Epithelial cell of prostate (primary cell): ENCODE results near the gene TBC1D17.
A peak's percentile ranks its signal among the peaks of the same experiment; 100 is the strongest.

Experiments
- DNase-seq: peaks from one replicate; pipeline ENCODE4 v3.0.0-alpha.2; 2011; ENCODE audit warnings: low read depth, low spot score
- H3K27ac ChIP-seq: fragments of 450-650 bp; 2 replicates; pipeline ENCODE4 v1.5.1; 2017; ENCODE audit warnings: mild to moderate bottlenecking

TBC1D17 gene

DNA sequence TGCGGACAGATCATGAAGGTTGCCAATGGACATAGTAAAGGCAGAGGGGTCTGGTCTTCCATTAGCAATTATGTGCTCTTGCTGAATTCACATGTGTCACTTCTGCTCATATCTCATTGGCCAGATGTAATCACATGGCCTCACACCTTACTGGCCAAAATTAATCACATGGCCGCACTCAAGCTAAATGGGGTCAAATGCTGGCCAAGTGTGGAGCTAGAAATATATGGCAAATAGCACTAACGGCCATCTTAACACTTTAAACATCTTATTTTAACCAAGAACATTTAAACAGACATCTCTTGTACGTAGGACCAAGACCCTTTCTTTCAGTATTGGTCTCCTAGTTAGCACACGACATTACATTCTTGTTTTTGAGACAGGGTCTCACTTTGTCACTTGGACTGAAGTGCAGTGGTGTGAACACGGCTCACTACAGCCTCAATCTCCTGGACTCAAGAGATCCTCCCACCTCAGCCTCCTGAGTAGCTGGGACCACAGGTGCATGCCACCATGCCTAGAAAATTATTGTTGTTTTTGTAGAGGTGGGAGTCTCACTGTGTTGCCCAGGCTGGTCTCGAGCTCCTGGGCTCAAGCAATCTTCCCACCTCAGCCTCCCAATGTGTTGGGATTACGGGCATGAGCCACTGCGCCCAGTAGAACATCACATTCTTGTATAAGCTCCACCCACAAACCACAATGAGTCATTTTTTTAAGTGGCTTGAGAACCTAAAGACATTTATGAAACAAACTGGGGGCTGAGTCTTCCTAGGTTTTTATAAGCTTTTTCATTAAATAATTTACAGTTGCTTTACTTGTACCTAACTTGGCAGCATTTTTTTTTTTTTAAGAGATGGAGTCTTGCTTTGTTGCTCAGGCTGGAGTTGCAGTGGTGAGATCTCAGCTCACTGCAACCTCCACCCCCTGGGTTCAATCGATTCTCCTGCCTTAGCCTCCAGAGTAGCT lies 29.5 kb upstream of the TBC1D17 start:
- H3K27ac ChIP-seq = no peak overlapping the region
- peak; percentile 44 for DNase-seq

- no peak for DNase-seq
- no peak overlapping the region for H3K27ac ChIP-seq
Observed at GRCh38 chr19:49848938-49849337, 28.6 kb upstream of the TBC1D17 start.

DNA sequence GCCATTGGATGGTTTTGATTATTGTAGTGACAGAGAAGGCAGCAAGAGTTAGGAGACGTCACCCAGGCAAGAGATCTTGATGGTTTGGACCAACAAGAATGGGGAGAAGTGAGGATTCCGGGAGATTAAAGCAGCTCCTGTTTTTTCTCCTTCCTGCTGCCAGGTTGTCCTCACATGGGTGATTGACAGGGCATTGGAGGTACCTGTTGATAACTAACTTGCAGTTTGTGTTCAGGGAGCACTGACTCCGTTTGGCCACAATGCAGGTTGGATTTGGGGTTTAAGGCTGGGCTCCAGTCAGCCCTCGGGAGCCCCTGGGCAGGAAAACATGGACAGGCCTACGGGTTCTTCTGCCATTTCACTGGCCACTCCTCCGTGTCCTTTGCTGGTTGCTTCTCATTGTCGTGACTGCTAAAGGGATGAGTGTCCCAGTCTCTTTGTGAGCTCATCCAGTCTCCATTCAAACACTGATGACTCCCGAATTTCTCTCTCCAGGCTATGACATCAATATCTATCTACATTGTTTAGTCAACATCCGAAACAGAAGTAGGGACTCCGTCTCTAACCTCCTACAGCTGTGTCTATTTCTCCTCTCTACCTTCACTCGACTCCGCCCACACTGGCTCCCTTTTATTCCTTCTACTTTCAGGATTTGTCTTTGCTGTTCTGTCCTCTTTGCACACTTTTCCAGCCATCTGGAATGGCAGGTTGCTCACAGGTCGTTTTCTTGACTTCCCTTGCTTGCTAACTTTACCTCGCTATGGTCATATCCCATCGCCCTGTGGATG lies 27.9 kb upstream of the TBC1D17 start:
- no peak overlapping the region for H3K27ac ChIP-seq
- DNase-seq = no peak

- H3K27ac ChIP-seq = peak overlapping the region; percentile 89
- no peak for DNase-seq
Observed at GRCh38 chr19:49850221-49850486, 27.3 kb upstream of the TBC1D17 start.

DNA sequence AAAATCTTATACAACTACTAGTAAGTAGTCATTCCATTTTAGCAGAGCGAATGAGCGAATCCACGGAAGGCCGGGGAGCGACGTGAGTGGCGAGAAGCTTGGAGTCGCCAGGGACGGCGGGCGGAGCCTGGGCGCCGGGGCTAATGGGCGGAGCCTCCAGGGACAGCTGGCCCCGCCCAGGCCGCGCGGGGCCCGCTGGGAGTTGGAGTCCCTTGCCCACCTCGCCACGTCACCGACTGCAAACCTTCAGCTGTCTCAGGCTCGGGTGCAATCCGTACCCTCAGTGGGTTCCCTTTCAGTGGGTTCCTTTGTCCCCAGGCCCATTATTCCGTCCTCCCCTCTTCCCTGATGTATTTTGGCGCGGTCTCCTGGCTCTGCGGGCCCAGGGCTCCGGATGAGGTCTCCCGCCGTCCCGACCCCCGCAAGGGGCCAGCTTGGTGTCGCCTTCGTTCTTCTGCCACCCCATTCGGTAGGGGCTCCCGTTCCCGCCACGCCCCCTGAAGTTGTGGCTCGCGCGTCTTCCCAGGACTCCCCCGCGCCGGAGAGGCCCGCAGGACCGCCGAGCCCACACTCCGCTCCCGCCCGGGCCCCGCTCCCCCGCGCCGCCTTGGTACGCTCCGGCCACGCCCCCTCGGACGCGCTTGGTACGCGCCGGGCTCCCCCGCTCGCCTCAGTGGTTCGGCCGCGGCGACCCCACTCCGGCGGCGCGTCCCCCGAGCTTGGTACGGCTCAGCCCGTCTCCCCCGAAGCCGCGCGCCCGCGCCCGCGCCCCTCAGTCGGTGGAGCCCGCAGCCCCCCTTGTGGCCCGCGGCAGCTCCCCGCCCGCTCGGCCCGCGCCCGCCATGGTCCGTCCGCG lies 26.8 kb upstream of the TBC1D17 start, which contains the start of gene PTOV1:
PTOV1 (plus strand) TSS at position 673 of the 856 bp plus-strand sequence.
- peak within 1 kb of the TSS; percentile 89 for H3K27ac ChIP-seq
- DNase-seq = peak; percentile 39

DNA sequence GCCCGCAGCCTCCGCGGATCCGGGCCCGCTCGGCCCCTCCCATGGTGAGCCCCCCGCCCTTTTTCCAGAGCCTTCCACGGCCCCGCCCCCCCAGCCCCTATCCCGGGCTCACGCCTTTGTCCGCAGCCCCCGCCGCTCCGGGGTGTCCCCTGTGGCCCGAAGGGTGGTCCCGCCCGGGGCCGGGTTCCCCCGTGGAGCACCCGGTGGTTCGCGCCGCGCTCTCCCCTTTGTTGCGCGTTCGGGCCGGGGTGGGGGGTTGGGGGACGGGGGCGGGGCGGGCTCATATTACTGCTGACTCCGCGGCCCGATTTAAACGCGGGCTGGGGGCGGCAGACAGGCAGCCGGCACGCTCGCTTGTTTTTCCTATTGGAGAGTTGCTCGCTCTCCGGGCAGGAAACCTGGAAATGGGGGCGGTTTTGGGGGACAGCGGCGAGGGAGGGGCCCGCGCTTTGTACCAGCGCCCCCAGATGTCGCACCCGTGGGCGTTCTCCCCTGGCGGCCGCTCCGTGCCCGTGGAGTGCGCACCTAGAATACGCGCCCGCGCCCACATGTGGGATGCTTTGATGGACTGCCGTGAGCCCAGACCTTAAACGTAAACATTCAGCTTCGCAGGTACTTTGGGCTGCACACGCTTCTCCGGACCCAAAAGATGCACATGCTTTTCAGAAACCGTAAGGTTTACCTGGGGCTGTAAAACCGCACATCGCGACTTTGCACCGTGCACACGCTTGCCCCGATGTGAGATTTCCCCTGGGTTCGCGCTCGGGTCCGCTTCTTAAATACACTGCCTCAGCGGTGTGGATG lies 25.8 kb upstream of the TBC1D17 start:
- no peak for DNase-seq
- H3K27ac ChIP-seq = peak overlapping the region; percentile 89

DNA sequence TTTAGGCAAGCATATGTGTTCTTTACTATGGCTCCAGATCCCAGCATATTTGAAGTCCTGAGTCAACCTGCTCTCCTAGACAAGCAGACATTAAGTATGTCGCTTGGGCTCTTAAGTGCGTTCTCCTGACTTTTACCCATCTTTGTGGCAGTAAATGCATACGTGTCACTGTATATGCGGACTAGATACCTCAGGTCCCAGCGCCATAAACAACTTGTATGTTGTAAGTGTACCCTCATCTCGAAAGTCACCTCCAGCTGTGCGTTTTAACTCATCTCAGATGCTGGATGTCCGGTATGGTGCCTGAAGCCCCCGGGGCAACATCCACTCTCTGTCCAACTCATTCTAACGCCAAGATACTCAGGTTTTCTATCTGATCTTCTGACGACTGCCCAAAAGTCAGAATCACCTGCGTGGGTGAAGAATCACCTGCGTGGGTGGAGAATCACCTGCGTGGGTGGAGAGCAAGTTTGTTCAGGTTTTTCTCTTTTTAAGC lies 24.8 kb upstream of the TBC1D17 start:
- no peak overlapping the region for H3K27ac ChIP-seq

GRCh38 chr19:49853852-49854377 lies 23.6 kb upstream of the TBC1D17 start:
- DNase-seq = no peak
- H3K27ac ChIP-seq = no peak overlapping the region

More for the DNA sequence above, 24.8 kb upstream of the TBC1D17 start:
- DNase-seq = no peak

- no peak overlapping the region for H3K27ac ChIP-seq
- no peak for DNase-seq
Observed at GRCh38 chr19:49854378-49855263, 22.9 kb upstream of the TBC1D17 start.

DNA sequence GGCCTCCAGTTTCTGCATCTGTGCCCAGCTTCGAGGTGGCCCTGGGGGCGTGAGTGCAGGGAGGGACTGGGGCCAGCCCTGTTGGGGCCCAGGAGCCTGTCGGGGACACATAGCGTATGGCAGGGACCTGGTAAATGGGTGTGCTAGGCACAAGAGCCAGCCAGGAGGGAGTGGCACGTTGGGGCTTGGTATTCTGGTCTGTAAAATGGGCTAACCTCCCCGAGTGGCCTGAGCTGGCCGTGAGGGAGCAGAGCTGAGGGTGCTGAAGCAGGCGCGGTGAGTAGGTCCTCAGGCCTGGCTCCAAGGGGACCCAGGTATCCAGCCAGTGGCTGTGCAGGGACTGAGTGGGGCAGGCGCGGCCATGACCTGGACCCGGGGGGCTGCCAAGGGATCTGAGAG lies 22.2 kb upstream of the TBC1D17 start:
- H3K27ac ChIP-seq = no peak overlapping the region

GRCh38 chr19:49855676-49856573 lies 21.6 kb upstream of the TBC1D17 start:
- DNase-seq = no peak
- no peak overlapping the region for H3K27ac ChIP-seq

More for the DNA sequence above, 22.2 kb upstream of the TBC1D17 start:
- DNase-seq = no peak

GRCh38 chr19:49856574-49857021 lies 20.9 kb upstream of the TBC1D17 start:
- DNase-seq = no peak
- H3K27ac ChIP-seq = no peak overlapping the region

- no peak for DNase-seq
- H3K27ac ChIP-seq = no peak overlapping the region
Observed at GRCh38 chr19:49857061-49857837, 20.3 kb upstream of the TBC1D17 start.

- DNase-seq = no peak
- no peak overlapping the region for H3K27ac ChIP-seq
Observed at GRCh38 chr19:49857838-49858087, 19.7 kb upstream of the TBC1D17 start.

DNA sequence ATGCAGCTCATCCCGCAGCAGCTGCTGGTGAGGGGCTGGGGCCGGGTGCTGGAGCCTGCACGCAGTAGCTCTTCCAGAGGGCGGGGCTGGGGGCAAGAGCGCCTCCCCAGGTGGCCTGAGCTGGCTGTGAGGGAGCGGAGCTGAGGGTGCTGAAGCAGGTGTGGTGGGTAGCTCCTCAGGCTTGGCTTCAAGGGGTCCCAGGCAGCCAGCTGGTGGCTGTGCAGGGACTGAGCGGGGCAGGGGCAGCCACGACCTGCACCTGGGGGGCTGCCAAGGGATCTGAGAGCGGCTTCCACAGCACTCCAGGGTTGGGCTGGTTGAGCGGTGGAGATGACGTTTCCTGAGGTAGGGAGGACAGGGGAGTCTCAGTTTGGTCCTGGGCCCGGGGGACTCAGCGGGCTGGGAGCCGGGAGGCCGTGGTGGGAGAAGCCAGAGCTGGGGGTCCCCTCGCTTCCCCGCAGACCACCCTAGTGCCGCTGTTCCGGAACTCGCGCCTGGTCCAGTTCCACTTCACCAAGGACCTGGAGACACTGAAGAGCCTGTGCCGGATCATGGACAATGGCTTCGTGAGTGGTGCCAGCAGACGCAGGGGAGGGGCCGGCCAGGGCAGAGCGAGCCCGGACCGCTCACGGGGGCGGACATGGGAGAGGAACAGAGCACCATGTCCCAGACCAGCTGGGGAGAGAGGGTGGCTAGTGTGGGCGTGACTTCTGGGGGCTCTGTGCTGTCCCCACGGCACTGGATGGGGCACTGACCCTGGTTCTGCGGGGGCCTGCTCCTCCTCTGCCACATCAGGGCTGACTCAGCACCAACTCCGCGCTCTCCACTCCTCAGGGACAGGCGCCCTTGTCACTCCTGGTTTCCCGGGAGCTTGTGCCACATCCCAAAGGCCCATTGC lies 19.2 kb upstream of the TBC1D17 start:
- H3K27ac ChIP-seq = peak overlapping the region; percentile 71
- no peak for DNase-seq
